ENCODE measurements around the gene UST.
"Not testable (repeated sequence)": the region's sequence is repeated elsewhere in the genome, so short reads cannot be mapped to it uniquely, and the experiment has no call there.

The UST gene

DNA sequence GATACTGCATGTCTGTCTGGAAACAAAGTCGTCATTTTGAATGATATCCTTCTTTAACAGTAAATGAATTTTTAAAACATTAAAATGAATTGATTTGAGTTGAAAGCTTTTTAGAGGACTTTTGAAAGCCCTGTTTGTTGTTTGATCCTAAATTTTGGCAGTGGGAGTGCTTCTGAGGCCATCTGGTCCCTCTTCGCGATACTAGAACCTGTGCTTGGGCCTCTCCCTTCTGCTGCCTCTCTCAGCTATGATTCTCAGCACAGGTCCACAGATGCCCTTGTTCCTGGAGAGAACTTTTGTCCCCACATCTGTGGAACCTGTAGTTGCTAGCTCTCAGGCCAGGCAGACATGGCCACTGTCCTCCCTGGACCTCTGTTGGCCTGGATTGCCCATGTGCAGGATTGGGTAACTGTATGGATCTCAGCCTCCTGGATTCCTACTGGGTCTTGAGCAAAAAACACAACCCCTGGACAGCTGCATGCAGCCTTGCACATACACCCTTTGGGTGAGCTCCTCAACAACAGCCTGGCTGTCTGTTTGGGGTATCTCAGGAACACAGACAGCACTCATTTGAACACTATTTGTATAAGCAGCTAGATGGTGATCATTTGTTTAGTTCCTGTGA lies 21.9 kb downstream of the UST start:
- DNase-seq: no peak

DNA sequence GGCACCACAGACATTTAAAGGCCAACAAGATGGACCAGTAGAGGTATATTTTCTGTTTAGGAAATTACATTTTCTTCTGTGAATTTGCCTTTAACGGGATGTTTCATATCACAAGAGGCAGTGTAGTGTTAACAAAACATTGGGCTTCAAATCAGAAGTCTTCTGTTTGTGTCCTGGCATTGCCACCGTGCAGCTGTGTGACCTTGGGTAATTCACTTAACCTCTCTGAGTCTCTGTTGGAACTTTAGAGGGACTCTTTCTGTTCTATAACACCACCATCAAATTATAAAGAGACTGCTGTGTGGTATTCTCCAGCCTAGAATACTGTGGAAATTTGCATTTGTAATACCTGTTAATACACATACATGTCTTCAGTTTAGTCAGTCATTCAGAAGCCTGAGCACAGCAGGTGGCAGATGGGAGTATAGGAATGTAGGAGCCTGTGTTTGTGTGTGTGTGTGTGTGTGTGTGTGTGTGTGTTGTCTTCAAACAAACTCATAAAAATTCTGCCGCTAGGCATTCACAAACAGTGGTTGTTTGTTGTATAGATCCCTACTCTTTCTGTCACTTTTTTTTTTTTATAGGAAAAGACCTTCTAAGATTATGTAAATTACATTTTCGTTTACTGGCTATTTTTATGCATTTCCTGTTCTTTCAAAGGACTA lies 22.6 kb downstream of the UST start:
- no peak for DNase-seq

DNA sequence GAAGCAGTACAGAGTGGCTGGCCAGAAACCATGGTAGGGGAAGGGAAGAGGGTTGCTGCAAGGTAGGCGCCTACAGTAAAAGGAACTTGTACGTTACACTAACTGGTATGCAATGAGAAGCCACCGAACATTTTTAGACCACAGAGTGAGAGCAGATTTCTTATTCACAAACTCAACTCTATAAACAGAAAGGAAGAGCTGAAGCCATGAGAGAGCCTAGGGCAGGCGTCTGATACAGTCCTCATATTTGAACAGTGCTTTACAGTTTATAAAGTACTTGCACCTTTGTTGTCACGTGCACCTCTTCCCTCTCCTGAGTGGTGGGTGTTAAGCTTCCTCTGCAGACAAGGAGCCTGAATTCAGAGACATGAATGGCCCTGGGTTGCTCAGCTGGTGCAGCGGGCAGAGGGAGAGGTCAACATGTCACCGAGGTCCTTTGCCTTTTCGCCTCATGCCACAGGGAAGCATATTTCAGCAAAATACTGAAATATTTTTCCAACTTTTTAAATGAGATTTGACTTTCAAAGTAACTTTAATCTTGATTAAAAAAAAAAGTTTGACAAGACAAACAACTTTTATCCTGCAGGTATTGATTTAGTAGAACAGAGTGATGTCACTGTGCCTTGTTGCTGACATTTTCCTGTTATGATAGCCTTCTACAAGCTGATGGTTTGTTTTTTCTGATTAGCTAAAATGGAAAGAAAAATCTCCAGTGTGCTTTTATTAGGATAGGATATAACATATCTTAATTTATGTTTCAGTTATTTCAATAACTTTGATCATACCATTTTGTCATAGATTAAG lies 23.8 kb downstream of the UST start:
- no peak for DNase-seq

DNA sequence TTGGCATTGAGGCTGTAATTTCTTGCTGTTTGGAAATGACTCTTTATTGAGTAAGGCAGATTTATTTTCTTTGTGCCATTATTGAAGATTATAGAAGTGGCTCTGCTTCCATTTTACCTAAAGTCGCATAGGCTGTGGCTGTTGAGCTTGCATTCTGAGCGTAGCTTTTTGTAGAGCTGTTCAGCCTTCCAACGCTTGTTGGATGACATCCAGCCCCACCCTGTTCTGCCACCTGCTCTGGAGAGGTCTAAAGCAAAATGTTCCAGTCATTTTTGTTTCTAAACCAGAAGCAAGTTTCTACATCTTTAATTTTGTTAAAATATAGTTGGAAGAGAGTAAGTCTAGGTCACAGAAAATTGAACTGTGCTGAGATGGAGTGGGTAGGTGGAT lies 24.4 kb downstream of the UST start:
- no peak for DNase-seq

DNA sequence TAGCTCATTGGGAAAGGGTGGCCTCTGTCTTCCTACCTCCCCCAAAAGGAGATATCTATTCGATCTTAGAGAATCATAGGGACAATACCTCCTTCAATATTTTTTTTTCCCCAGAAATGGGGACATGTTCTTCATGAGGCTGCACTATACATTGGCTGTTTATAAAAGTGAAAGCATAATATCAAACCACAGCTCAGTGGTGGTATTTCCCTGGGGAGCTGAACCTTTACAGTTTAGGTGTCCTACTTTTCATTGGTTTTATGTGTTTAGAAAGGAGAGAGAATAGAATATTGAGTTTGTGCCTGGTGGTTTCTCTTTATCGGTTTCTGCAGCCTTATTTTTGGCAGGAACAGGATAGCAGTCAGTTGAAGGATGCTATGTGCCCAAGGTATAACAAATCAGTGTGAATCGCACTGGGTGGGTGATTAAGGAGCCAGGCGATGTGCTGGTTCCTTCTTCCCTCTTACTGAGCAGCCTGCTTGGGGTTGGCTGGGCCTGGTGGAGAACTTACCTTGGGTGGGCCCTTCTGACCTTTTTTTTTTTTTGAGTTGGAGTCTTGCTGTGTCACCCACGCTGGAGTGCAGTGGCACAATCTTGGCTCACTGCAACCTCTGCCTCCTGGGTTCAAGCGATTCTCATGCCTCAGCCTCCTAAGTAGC lies 25.2 kb downstream of the UST start:
- DNase-seq: no peak

DNA sequence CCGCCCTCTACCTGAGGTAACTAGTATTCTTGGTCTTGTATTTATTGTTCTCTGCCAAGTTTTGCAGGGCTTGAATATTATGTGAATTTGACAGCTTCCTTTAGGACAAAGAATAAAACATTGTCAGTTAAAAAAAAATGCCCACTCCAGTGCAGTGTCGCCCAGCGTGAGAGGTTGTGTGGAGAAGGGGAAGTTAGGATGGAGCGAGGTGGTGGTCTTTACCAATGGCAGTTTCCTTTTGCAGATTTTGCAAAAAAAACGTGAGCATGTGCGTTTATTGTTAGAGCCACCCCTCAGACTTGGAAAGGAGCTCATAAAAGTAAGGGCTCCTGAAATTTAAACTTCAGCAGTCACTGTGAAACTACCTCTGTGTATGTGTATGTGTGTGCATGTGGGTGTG lies 28.3 kb downstream of the UST start:
- no peak for DNase-seq

DNA sequence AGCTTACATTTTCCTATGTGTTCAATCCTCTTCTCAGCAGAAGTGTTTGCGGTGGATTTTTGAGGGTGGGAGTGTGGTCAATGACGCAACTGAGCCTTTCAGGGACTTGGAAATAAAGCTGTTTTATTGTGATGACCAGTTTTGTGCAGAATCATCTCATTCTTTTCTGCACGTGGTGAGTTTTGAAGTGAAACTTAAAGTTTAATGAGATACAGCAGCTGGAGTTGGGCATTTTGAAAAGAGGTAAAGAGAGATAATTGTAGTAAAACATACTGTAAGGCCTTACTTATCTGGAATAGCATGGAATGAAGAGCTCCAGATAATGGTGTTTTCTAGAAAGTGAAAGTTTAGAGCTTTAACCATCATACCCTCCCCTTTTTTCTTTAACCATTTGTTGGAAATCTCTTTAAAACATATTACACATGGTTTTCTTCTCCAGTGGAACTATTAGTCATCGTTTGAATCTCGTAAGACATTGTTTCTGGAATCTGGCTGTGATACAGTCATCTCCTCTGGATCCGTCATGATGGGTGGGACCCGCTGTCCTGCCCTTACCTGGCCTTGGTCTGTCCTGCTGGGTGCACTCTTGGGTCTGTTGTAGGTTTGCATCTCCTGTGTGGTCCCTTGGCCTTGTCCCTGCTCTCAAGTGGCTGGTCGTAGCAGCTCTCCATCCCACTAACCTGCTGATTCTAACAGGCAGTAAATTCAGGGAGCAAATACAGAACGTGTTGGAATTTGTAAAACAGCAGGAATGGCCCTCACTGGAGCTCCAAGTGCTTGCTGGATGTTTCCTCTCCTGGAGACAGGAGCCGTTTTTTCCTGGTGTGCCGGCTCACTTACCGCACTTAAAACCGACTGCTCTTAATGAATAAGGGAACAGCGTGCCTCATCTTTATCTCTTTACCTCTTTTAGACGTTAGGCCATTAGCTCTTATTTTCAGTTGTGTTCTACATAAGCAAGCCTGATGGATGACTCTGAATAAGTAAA lies 29.8 kb downstream of the UST start:
- DNase-seq: no peak

DNA sequence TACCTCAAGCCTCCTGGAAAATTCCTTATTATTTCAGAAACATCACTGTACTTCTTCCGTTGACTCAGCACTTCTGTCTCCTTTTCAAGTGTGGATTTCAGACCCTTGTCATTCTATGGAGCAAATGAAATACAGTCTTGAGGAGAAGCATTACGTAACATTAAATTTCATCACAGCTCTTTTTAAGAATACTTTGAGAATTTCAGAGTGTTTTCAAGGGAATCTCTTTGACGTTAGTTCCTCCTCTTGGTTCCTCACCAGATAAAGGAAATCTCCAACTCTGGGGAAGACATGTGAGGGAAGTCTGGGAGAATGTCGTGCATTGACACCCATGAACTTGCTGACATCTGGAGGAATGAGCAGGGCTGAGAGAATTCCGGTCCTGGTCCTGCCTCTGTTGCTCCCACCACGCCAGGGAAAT lies 32.3 kb downstream of the UST start:
- DNase-seq: no peak

DNA sequence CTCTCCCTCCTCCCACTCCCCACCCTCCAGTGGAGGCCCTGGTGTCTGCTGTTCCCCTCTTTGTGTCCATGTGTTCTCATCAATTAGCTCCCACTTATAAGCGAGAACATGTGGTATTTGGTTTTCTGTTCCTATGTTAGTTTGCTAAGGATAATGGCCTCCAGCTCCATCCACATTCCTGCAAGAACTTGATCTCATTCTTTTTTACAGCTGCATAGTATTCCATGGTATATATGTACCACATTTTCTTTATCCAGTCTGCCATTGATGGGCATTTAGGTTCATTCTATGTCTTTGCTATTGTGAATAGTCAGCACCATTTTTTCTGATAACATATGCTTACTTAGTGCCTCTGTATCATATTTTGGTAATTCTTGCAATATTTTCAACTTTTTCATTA lies 33.6 kb downstream of the UST start:
- not testable (repeated sequence) for DNase-seq

DNA sequence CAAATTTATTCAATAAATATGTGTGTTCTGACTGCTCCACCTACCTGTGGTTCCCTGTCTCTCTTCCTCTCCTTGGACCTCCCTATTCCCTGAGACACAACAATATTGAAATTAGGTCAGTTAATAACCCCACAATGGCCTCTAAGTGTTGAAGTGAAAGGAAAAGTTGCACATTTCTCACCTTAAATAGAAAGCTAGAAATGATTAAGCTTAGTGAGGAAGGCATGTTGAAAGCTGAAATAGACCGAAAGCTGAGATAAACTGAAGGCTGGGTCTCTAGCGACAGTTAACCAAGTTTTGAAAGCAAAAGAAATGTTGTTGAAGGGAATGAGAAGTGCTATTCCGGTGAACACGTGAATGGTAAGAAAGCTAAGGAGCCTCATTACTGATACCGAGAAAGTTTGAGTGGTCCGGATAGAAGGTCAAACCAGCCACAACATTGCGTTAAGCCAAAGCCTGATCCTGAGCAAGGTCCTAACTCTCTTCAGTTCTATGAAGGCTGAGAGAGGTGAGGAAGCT lies 34.1 kb downstream of the UST start:
- DNase-seq: no peak

DNA sequence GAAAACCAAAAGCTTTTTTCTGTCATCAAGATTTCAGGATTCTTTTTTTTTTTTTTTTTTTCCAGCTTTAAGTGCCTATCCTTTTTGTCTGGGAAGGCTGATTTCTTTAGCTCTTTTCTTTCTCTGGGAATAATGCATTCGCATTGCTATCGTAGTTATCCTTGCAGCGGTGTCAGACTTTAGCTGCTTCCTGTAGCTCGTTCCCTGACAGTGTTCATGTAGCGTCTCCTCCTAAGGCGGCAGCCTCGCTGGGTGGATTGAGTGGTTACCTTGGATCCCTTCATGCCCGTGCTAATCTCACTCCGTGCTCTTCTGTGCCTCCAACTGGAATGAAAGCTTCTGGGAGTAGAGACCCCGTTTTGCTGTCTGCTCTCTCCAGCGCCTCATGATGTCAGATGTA lies 43.1 kb downstream of the UST start:
- DNase-seq: no peak

DNA sequence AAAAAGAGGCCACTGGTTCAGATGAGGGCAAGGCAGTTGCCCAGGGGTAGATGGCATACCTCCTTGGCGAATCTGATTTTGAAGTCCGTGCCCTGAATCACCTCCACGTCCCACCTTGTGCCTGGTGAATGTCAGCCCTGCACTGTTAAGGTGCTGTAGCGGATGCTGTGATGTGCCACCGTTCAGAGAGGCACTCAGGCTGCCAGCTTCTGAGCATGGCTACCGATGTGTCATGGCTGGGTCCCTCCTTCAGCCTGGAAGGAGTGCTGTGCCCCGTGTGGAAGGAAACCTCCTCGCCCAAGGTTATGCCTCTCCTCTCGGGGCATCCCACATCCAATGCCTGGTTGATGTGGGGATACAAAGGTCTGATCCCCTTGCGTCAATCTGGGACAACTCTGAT lies 43.6 kb downstream of the UST start:
- DNase-seq: no peak

DNA sequence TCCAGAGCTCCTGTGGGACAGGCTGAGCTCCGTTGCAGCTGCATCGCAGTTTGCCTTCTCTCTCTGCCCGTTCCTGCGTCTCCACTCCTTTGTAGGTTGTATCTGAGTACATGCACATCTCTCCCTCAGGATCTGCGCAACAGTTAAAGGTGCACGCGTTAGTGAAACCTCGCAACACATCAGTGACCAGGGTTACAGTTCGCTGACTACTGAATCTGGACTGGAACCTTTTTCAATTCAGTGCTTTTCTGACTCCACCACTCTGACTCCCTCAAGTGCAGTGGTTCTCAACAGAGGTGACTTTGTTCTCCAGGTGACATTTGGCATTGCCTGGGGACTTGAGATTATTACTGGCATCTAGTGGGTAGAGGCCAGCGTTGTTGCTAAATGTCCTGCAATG lies 44.0 kb downstream of the UST start:
- DNase-seq: no peak

DNA sequence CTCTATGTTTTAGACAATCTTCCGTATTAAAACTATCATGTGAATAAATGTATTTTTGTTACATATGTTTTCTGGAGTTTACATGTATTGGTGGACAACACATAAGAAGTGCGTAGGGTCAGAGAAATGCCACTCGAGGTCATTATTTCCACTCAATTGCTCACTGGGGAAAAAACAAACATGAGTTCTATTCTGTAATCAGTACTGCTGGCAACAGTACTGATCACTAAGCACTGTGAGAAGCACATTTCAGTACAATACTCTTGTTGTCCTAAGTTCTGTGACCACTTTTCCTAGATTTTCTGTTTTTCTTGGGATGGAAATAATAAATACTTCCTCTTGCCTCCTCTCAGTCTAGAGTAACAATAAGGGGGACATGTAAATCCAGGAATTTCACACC lies 44.5 kb downstream of the UST start:
- no peak for DNase-seq

DNA sequence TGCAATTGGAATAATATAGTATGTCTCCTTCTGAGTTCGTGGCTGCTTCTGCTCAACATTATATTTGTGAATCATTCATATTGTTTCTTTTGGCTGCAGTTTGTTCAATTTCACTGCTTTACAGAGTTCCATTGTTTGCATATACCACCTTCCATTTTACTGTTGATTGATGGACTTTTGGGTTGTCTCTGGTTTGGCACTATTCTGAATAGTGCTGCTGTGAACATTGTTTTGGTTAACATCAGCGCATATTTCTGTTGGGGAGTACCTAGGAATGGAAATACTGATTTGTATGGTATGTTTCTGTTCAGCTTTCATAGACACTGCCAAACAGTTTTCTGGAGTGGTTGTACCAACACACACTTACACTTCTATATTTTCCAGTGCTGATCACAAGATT lies 46.9 kb downstream of the UST start:
- DNase-seq: no peak

DNA sequence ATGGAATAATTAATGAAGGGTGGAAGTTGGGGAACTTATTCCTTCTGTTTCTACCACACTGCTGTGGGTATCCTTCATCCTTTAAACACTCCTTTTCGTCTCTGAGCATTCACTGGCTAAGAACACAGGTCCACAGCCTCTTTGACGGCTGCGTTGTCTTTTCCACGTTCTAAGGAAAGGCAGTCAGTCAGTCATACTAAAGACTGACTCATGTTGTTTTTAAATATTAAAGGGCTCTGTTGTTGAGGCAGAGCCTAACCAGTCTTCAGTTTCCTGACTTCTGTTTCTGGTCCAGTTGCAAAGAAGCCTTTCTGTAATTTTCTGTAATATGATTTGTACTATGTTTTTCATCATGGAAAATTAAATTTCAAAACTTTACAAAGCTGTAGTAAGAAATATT lies 48.0 kb downstream of the UST start:
- DNase-seq: no peak

DNA sequence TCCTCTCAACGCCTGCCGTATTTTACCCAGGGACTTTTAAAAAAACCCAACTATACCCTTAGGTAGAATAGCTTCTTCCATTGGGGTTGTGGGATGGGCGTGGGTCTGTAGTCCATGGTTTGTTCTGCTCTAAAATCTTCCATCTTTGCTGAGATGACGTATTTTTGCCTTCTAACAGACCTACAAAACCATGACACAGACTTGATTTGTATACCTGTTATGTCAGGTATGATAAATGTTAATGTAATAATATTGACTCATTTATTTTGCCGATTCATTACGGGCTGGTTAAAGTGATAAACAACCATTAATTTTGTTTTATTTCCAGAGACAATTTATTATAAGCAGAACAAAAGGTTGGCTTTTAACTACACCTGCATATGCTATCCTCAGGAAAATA lies 48.7 kb downstream of the UST start:
- no peak for DNase-seq

DNA sequence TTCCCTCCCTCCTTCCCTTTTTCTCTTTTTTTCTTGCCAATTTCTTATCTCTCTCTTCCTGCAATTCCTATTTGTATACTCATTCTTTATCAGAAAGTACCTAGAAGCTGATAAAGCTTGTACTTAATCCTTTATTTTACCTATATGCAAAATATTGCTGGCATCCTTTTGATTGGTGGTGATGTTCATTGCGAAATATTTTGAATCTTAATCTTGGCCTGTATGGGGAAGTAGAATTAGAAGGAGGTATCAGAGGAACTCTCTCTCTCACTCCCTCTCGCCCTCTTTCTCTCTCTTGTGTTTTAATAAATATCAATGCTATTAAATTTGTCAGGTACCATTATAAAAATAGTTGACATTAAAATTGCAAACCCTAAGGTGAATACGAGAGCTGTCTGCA lies 52.8 kb downstream of the UST start:
- DNase-seq: no peak

DNA sequence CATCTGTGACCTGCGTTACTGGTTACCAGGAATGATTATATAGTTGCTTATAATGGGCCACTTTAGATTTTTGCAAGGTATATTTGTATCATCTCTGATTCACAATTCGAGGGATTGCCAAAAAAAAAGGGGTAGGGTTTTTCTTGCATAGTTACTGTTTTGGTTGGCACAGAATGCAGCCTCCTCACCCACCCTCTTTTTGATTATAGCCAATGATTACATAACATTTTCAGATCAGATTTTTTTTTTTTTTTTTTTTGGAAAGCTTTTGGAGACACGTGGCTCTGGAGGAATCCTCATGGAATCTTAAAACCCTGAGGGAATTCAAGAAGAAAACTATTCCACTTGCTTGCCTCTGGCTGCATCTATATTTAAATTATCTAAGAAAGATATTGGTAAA lies 53.7 kb downstream of the UST start:
- DNase-seq: no peak

DNA sequence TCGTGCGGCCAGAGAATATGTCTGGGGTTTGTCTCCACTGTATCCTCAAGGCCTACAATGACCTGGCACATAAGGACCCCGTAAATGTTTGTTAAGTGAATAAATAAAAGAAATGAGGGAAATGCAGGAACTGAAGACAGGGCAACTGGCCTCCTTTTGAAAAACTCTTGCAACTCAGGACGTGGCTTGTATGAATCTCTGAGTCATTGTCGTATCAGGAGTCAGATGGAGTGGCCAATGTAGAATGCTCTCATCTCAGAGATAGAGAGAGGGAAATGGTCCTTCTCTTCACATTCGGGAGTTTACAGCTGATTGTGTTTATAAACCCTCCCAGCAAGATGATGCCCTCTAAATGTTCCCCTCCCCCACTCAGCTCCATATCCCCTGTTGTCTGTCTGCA lies 57.1 kb downstream of the UST start:
- DNase-seq: no peak

DNA sequence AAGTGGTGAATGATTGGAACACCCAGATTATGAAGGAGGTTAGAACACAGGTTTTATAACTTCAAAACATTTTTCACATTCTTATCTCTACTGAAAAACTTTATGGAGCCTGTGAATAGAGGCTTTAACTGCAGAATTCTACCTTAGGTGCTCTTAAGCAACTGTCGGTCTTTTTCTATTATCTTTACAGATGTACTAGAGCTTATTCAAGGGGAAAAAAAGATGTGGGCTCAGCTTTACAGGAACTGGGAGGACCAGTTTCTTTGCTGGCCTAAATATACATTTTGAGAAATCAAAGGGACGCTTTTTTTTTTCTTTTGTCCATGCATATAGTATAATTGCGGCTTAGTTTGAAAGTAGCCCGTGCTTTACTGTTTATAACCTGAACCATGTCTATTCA lies 58.9 kb downstream of the UST start:
- no peak for DNase-seq

DNA sequence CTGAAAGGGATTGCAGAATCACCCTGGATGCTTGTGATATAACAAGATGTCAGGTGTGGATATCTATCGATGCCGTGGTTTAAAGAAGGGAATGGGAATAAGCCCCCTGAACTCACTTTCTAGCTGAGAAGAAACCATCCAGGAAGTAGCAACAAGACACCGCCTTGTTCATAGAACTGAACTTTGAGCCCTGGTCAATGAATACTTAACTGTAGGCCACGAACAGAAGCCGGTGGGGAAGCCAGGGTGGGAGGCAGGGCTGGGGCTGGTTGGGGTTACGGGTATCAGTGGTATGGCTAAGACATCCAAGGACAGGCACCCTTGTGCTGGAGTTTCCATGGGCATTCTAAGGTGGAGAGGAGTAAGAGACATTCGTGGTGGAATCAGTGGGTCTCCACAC lies 61.0 kb downstream of the UST start:
- no peak for DNase-seq

All from SIG-M5 (cell line).